SU-DHL-6 (cell line): Measurements from ENCODE around the gene ABCA12.

Source experiments
- CTCF ChIP-seq: fragments of 200-600 bp; sonication (generic); IDR thresholded peaks from one replicate; pipeline ENCODE4 v1.5.1; 2017; ENCODE audit warnings: antibody characterized with exemption, mild to moderate bottlenecking, low read length, moderate library complexity; ENCODE audit not compliant: insufficient read depth, poor library complexity, severe bottlenecking
- EZH2phosphoT487 ChIP-seq: fragments of 200-600 bp; sonication (generic), shearing (Covaris generic); conservative IDR thresholded peaks from 2 replicates; pipeline ENCODE4 v1.6.1; 2018; ENCODE audit warnings: mild to moderate bottlenecking, antibody characterized with exemption, low read length, moderate library complexity, mixed read lengths

DNA sequence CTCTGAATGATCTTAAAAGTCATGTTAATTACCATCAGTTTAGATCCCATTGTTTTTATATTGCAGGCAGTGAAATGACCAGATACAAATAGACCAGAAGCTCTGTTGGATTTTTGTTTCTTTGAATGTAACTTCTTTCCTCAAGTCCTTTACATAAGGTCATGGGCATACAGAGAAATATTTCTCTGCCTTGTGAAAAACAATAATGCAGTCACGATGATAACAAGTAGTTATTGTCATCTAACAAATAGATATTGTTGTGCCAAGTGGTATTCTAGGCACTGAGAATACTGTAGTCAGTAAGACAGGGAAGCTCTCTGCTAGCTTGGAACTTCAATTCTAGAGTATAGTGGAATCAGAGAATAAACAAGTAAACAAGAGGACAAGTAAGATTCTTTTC lies 234.2 kb downstream of the ABCA12 start:
- TF ChIP-seq CTCF (no peak), EZH2phosphoT487 (no peak)
